Measurements from ENCODE around the gene COG7.

- TF ChIP-seq CTCF (conservative IDR thresholded peaks at IDR 0.05; ENCODE audit: low read depth, low read length): no peak
- TF ChIP-seq EZH2phosphoT487 (IDR thresholded peaks at IDR 0.05; ENCODE audit: borderline replicate concordance, low read length): no peak
These were observed 75.7 kb downstream of the COG7 start for GRCh38 chr16:23377071-23377931.
